HCT116 (cell line): ENCODE data around the gene SEMA4C. TPM values are rescaled to one million over a fixed set of nuclear protein-coding genes. Genes with fewer than 3 reads are reported as not detected.

Experiments
- ATAC-seq: fragments of 200-7000 bp; cut with Tn5 transposase; 2 replicates; pipeline ENCODE4 v1.9.1; 2020; ENCODE audit warnings: mild to moderate bottlenecking, moderate library complexity
- BruUV-seq: library from RNA; stranded (reverse); fragments of 400-500 nt; replicated peaks from 2 replicates; lab custom pipeline; 2021; lab: Mats Ljungman, UMichigan
- CTCF ChIA-PET: fragments of 300-600 bp; sonication (Branson Sonifier 250); formaldehyde crosslinking; loops from one replicate; lab custom pipeline; 2021; ENCODE audit warnings: antibody characterized with exemption; lab: Charles Lee
- POLR2A ChIA-PET: fragments of 300-600, 350-600 bp; sonication (Branson Sonifier 250); formaldehyde crosslinking; loops from one replicate; lab custom pipeline; 2021; ENCODE audit warnings: antibody characterized with exemption; lab: Charles Lee
- RAD21 ChIA-PET, 2 experiments: fragments of 300-600 bp; sonication (Branson Sonifier 250); formaldehyde crosslinking; loops; one replicate each; lab custom pipeline; 2023; ENCODE audit warnings: low total read pairs in 2 of 2; ENCODE audit not compliant: uncharacterized antibody in 2 of 2, unreplicated experiment in 2 of 2, low non-redundant PET in 1 of 2; lab: Charles Lee
- DNase-seq: peaks from one replicate; pipeline ENCODE4 v3.0.0-alpha.2; 2010; ENCODE audit warnings: low read depth, low spot score
- H2AFZ ChIP-seq: fragments of 200-600 bp; shearing (Covaris generic), sonication (generic); 2 replicates; pipeline ENCODE4 v1.6.1; 2017; ENCODE audit warnings: low read depth, mixed run types, mixed read lengths, antibody characterized with exemption, low read length; ENCODE audit not compliant: poor library complexity, severe bottlenecking
- H3K27ac ChIP-seq: 2 replicates; pipeline ENCODE4 v1.5.1; 2012; ENCODE audit warnings: low read depth, low read length
- H3K27me3 ChIP-seq: fragments of 200-600 bp; sonication (generic); 2 replicates; pipeline ENCODE4 v1.6.1; 2016; ENCODE audit warnings: mixed run types, low read length, mixed read lengths; ENCODE audit not compliant: insufficient read depth
- H3K36me3 ChIP-seq, 2 experiments: fragments of 200-500 bp in 1 of 2; fragments of 200-600 bp in 1 of 2; sonication (Bioruptor generic) in 1 of 2; sonication (generic) in 1 of 2; 2 replicates each; pipeline versions ENCODE4 v1.5.1 to v1.6.1; 2014 to 2016; ENCODE audit warnings: low read length in 2 of 2, inconsistent platforms in 1 of 2, mixed read lengths in 1 of 2, mixed run types in 1 of 2; ENCODE audit not compliant: insufficient read depth in 2 of 2, control insufficient read depth in 1 of 2
- H3K4me1 ChIP-seq, 2 experiments: fragments of 200-600 bp in 1 of 2; sonication (generic) in 1 of 2; 2 replicates each; pipeline versions ENCODE4 v1.5.1 to v1.6.1; 2012 to 2017; ENCODE audit warnings: low read length in 2 of 2, inconsistent platforms in 1 of 2, mild to moderate bottlenecking in 1 of 2, mixed read lengths in 1 of 2, mixed run types in 1 of 2, moderate library complexity in 1 of 2; ENCODE audit not compliant: insufficient read depth in 2 of 2, control insufficient read depth in 1 of 2
- H3K4me2 ChIP-seq: fragments of 200-600 bp; sonication (generic); 2 replicates; pipeline ENCODE4 v1.6.1; 2017; ENCODE audit warnings: mixed run types, low read length, mixed read lengths
- H3K4me3 ChIP-seq, 2 experiments: fragments of 200-600 bp in 1 of 2; sonication (generic) in 1 of 2; replicated peaks in 1 of 2; 2 replicates each; pipeline ENCODE4 v1.5.1; 2011 to 2016; ENCODE audit warnings: low read length in 2 of 2, control low read depth in 1 of 2, low read depth in 1 of 2, mild to moderate bottlenecking in 1 of 2, mixed read lengths in 1 of 2, mixed run types in 1 of 2
- H3K79me2 ChIP-seq: fragments of 200-600 bp; sonication (generic); 2 replicates; pipeline ENCODE4 v1.6.1; 2017; ENCODE audit warnings: mild to moderate bottlenecking, mixed run types, low read length, moderate library complexity, mixed read lengths; ENCODE audit not compliant: insufficient read depth
- H3K9ac ChIP-seq: fragments of 200-600 bp; sonication (generic); 2 replicates; pipeline ENCODE4 v1.6.1; 2016; ENCODE audit warnings: low read length, mixed read lengths
- H3K9me2 ChIP-seq: fragments of 200-600 bp; sonication (generic), shearing (Covaris generic); 2 replicates; pipeline ENCODE4 v1.6.1; 2017; ENCODE audit warnings: mixed run types, mild to moderate bottlenecking, moderate library complexity; ENCODE audit not compliant: insufficient read depth
- H3K9me3 ChIP-seq, 2 experiments: fragments of 200-500 bp in 1 of 2; fragments of 200-600 bp in 1 of 2; sonication (Bioruptor generic) in 1 of 2; sonication (generic) in 1 of 2; 2 replicates each; pipeline ENCODE4 v1.6.1; 2014 to 2017; ENCODE audit warnings: low read length in 2 of 2, mixed read lengths in 2 of 2, inconsistent platforms in 1 of 2, low read depth in 1 of 2, mild to moderate bottlenecking in 1 of 2, mixed run types in 1 of 2, moderate library complexity in 1 of 2; ENCODE audit not compliant: control insufficient read depth in 1 of 2, insufficient read depth in 1 of 2
- H4K20me1 ChIP-seq: fragments of 200-600 bp; sonication (generic), shearing (Covaris generic); 2 replicates; pipeline ENCODE4 v1.6.1; 2017; ENCODE audit warnings: mixed run types, mild to moderate bottlenecking, moderate library complexity; ENCODE audit not compliant: insufficient read depth
- CBX3 ChIP-seq: IDR thresholded peaks from 2 replicates; pipeline ENCODE4 v1.6.1; 2012; ENCODE audit warnings: low read depth
- EGR1 ChIP-seq: IDR thresholded peaks from 2 replicates; pipeline ENCODE4 v1.6.1; 2012; ENCODE audit warnings: low read depth
- ELF1 ChIP-seq: IDR thresholded peaks from 2 replicates; pipeline ENCODE4 v1.6.1; 2012; ENCODE audit warnings: low read depth, borderline replicate concordance
- EZH2 ChIP-seq: fragments of 200-600 bp; sonication (generic); IDR thresholded peaks from 2 replicates; pipeline ENCODE4 v1.6.1; 2017; ENCODE audit warnings: antibody characterized with exemption, mixed run types
- POLR2A ChIP-seq: IDR thresholded peaks from 2 replicates; pipeline ENCODE4 v1.7.0; 2011; ENCODE audit warnings: borderline replicate concordance; ENCODE audit not compliant: insufficient read depth, insufficient read length; ENCODE audit errors: extremely low read depth
- POLR2AphosphoS5 ChIP-seq: IDR thresholded peaks from 2 replicates; pipeline ENCODE4 v1.6.1; 2011; ENCODE audit warnings: mild to moderate bottlenecking, low read depth, low read length, moderate library complexity
- RAD21 ChIP-seq: IDR thresholded peaks from 2 replicates; pipeline ENCODE4 v1.6.1; 2012; ENCODE audit warnings: low read depth, mild to moderate bottlenecking
- SIN3A ChIP-seq: IDR thresholded peaks from 2 replicates; pipeline ENCODE4 v1.6.1; 2012; ENCODE audit warnings: low read depth
- SP1 ChIP-seq: IDR thresholded peaks from 2 replicates; pipeline ENCODE4 v1.6.1; 2012; ENCODE audit warnings: low read depth
- SRF ChIP-seq: IDR thresholded peaks from 2 replicates; pipeline ENCODE4 v1.6.1; 2012; ENCODE audit warnings: low read depth
- YY1 ChIP-seq: IDR thresholded peaks from 2 replicates; pipeline ENCODE4 v1.6.1; 2011; ENCODE audit warnings: low read length, low read depth, moderate library complexity, mild to moderate bottlenecking; ENCODE audit not compliant: insufficient replicate concordance; ENCODE audit errors: extremely low read depth
- ZBTB33 ChIP-seq: IDR thresholded peaks from 2 replicates; pipeline ENCODE4 v1.6.1; 2011; ENCODE audit warnings: mild to moderate bottlenecking, low read length, moderate library complexity; ENCODE audit not compliant: insufficient replicate concordance; ENCODE audit errors: extremely low read depth
- ZFX ChIP-seq: fragments of 450-650 bp; IDR thresholded peaks from 2 replicates; pipeline ENCODE4 v1.6.1; 2017
- intact Hi-C: fragments of 100-400 bp; cut with micrococcal nuclease; formaldehyde crosslinking; loops from 2 replicates; pipeline ENCODE4 v1.10.0; 2022
- total RNA-seq: library from RNA; stranded (reverse); gene quantifications from one replicate; pipeline ENCODE4 v1.2.1, GENCODE V29; 2021; ENCODE audit not compliant: unreplicated experiment
- TF ChIP-seq, protein P1 (sequence below), 3 experiments: fragments of 200-600 bp in 1 of 3; sonication (generic) in 1 of 3; IDR thresholded peaks in 2 of 3; conservative IDR thresholded peaks in 1 of 3; 2 replicates each; pipeline ENCODE4 v1.5.1; 2012 to 2017; ENCODE audit warnings: low read depth in 2 of 3, low read length in 2 of 3, antibody characterized with exemption in 1 of 3, borderline replicate concordance in 1 of 3, control low read depth in 1 of 3, mild to moderate bottlenecking in 1 of 3, mixed read lengths in 1 of 3, mixed run types in 1 of 3, moderate library complexity in 1 of 3; ENCODE audit not compliant: insufficient read depth in 1 of 3
- TF ChIP-seq, protein P2 (sequence below): IDR thresholded peaks from 2 replicates; pipeline ENCODE4 v1.6.1; 2012; ENCODE audit warnings: low read depth

SEMA4C gene
- total RNA-seq, 1 experiment from 2014 or later = 25.4 TPM

DNA sequence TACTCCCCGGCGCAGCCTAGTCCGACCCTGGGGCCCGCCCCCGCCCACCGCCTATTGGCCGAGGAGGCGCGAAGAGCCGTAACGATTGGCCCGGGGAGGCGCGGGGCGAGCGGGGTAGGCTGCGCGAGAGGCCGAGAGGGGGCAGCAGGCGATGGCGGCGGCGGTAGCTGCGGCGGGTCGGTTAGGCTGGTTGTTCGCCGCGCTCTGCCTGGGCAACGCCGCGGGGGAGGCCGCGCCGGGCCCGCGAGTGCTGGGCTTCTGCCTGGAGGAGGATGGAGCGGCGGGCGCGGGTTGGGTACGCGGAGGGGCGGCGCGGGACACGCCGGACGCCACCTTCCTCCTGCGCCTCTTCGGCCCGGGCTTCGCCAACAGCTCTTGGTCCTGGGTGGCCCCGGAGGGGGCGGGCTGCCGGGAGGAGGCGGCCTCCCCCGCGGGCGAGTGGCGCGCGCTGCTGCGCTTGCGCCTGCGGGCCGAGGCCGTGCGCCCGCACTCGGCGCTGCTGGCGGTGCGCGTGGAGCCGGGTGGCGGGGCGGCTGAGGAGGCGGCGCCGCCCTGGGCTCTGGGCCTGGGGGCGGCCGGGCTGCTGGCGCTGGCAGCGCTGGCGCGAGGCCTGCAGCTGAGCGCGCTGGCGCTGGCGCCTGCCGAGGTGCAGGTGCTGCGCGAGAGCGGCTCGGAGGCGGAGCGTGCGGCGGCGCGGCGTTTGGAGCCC lies 53.6 kb downstream of the SEMA4C start, which contains the start of gene CNNM3:
Gene CNNM3, plus strand, starts transcription at position 142 of the 709 bp plus-strand sequence. Its CDS starts 10 bp downstream, at position 152.
- RAD21 ChIA-PET = interaction anchor here in 1 of 2 experiments (0.6 kb wide), 1 partner anchor 135 kb away, joined by 3 read pairs; no protein-coding TSS in a partner anchor
- peak; percentile 94 for ATAC-seq
- no TSS peak for BruUV-seq

More for the DNA sequence above, 53.6 kb downstream of the SEMA4C start, which contains the start of gene CNNM3:
- ChIA-PET POLR2A (interaction anchor here (0.6 to 1.1 kb wide), 6 partner anchors 10 to 192 kb away, joined by 3 to 4 read pairs (median 3); no protein-coding TSS in a partner anchor), CTCF (interaction anchor here (0.5 to 1.7 kb wide), 9 partner anchors 9 to 494 kb away, joined by 3 to 8 read pairs (median 3); partner anchors contain the start of genes ANKRD36 and ANKRD39)
- no peaks in the 10 kb centered on the region for H3K27me3 ChIP-seq
- intact Hi-C loops = loop anchor here (2.0 kb wide), 1 partner anchor 53 kb away; no protein-coding TSS in a partner anchor
- H3K9ac ChIP-seq = peak within 1 kb of the TSS; percentile 75
- H3K4me2 ChIP-seq = peak within 1 kb of the TSS; percentile 97
- H3K27ac ChIP-seq = peak within 1 kb of the TSS; percentile 91
- H2AFZ ChIP-seq = peak within 1 kb of the TSS; percentile 35
- H3K9me2 ChIP-seq = no peaks in the 10 kb centered on the region
- no peaks in the 10 kb centered on the region for H4K20me1 ChIP-seq
- H3K4me3 ChIP-seq = peak within 1 kb of the TSS; percentile 67 to 79
- no peaks in the 10 kb centered on the region for H3K9me3 ChIP-seq
- peaks cover 0 to 9% of the 10 kb centered on the region in 2 experiments; a peak in 1 of 4 replicates for H3K36me3 ChIP-seq
- TF ChIP-seq SRF = no peak
- TF ChIP-seq SP1 = peak; percentile 86
- TF ChIP-seq, protein P1, sequence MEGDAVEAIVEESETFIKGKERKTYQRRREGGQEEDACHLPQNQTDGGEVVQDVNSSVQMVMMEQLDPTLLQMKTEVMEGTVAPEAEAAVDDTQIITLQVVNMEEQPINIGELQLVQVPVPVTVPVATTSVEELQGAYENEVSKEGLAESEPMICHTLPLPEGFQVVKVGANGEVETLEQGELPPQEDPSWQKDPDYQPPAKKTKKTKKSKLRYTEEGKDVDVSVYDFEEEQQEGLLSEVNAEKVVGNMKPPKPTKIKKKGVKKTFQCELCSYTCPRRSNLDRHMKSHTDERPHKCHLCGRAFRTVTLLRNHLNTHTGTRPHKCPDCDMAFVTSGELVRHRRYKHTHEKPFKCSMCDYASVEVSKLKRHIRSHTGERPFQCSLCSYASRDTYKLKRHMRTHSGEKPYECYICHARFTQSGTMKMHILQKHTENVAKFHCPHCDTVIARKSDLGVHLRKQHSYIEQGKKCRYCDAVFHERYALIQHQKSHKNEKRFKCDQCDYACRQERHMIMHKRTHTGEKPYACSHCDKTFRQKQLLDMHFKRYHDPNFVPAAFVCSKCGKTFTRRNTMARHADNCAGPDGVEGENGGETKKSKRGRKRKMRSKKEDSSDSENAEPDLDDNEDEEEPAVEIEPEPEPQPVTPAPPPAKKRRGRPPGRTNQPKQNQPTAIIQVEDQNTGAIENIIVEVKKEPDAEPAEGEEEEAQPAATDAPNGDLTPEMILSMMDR (IDR thresholded peaks at IDR 0.05 in 2 of 3, conservative IDR thresholded peaks at IDR 0.05 in 1 of 3; ENCODE audit: borderline replicate concordance in 1 of 3, insufficient read depth in 1 of 3, low read depth in 2 of 3, low read length in 2 of 3) = peak in 2 of 3 experiments; percentile 43 to 62; a peak in 4 of 6 replicates
- TF ChIP-seq ZBTB33 = no peak
- no peak for TF ChIP-seq CBX3
- peak; percentile 83 for TF ChIP-seq YY1
- TF ChIP-seq, protein P2, sequence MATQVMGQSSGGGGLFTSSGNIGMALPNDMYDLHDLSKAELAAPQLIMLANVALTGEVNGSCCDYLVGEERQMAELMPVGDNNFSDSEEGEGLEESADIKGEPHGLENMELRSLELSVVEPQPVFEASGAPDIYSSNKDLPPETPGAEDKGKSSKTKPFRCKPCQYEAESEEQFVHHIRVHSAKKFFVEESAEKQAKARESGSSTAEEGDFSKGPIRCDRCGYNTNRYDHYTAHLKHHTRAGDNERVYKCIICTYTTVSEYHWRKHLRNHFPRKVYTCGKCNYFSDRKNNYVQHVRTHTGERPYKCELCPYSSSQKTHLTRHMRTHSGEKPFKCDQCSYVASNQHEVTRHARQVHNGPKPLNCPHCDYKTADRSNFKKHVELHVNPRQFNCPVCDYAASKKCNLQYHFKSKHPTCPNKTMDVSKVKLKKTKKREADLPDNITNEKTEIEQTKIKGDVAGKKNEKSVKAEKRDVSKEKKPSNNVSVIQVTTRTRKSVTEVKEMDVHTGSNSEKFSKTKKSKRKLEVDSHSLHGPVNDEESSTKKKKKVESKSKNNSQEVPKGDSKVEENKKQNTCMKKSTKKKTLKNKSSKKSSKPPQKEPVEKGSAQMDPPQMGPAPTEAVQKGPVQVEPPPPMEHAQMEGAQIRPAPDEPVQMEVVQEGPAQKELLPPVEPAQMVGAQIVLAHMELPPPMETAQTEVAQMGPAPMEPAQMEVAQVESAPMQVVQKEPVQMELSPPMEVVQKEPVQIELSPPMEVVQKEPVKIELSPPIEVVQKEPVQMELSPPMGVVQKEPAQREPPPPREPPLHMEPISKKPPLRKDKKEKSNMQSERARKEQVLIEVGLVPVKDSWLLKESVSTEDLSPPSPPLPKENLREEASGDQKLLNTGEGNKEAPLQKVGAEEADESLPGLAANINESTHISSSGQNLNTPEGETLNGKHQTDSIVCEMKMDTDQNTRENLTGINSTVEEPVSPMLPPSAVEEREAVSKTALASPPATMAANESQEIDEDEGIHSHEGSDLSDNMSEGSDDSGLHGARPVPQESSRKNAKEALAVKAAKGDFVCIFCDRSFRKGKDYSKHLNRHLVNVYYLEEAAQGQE = no peak
- peak; percentile 45 for TF ChIP-seq POLR2A
- peak; percentile 78 for TF ChIP-seq POLR2AphosphoS5
- no peak for TF ChIP-seq EZH2
- peak; percentile 66; the same call in 1 of the 2 replicates for TF ChIP-seq EGR1
- peak; percentile 86; the same call in 1 of the 2 replicates for TF ChIP-seq ZFX
- TF ChIP-seq RAD21 = no peak
- TF ChIP-seq SIN3A = 0 out of 2 replicates have a peak, but pooled peaks have one; percentile 42
- no peak for TF ChIP-seq ELF1
- peaks cover 11 to 21% of the 10 kb centered on the region in 2 experiments for H3K4me1 ChIP-seq
- DNase-seq = peak; percentile 71
- peaks cover 43% of the 10 kb centered on the region for H3K79me2 ChIP-seq
